Pancreas (tissue), 10 donors: ENCODE measurements around the gene LRBA. TPM values are rescaled to one million over a fixed set of nuclear protein-coding genes. Genes with fewer than 3 reads are reported as not detected.

ENCODE experiments used
- ATAC-seq, 4 donors: fragments of 200-7000 bp; cut with Tn5 transposase; one replicate each; pipeline versions ENCODE4 v1.8.0 to v1.9.1; 2020; ENCODE audit warnings: mild to moderate bottlenecking in 4 of 4, moderate library complexity in 4 of 4
- DNase-seq, 6 donors: peaks; one replicate each; pipeline ENCODE4 v3.0.0-alpha.2; 2020
- FAIRE-seq: peaks from 2 replicates; lab custom pipeline; 2012; peaks lifted over from hg19 to GRCh38; lab: Jason Lieb, UNC
- H3K27ac ChIP-seq, 4 donors: fragments of 200-600 bp; sonication (generic); 1 replicate in 3 of 4; 2 replicates in 1 of 4; pipeline versions ENCODE4 v1.5.0 to v1.8.0; 2020
- H3K27me3 ChIP-seq, 4 donors: fragments of 200-600 bp; one replicate each; pipeline ENCODE4 v1.8.0; 2021
- H3K36me3 ChIP-seq, 3 donors: fragments of 200-600 bp; sonication (generic) in 1 of 3; one replicate each; pipeline versions ENCODE4 v1.5.0 to v1.8.0; 2020 to 2021
- H3K4me1 ChIP-seq, 3 donors: fragments of 200-600 bp; one replicate each; pipeline ENCODE4 v1.8.0; 2021
- H3K4me3 ChIP-seq, 4 donors: fragments of 200-600 bp; sonication (generic) in 2 of 4; one replicate each; pipeline versions ENCODE4 v1.5.0 to v1.8.0; 2020 to 2021
- H3K9me3 ChIP-seq, 4 donors: fragments of 200-600 bp; one replicate each; pipeline ENCODE4 v1.8.0; 2021
- WGBS, 2 donors: extraction: QIAGEN DNeasy Blood & Tissue Kit; methylation state at CpG; one replicate each; pipeline ENCODE4 v1.1.7; 2013; 5-methylcytosine and 5-hydroxymethylcytosine counted together
- intact Hi-C, 3 donors: fragments of 100-400 bp; cut with DNase I; formaldehyde crosslinking; loops; one replicate each; pipeline versions ENCODE4 v1.11.1 to v1.14.2; 2022
- polyA plus RNA-seq, 2 donors: library from polyadenylated mRNA; stranded (reverse); fragments of 200-250 nt; gene quantifications; one replicate each; pipeline ENCODE4 v1.2.3, GENCODE V29; 2013
- total RNA-seq, 6 donors: library from RNA; stranded (reverse); fragmentation: NEBNext Ultra II Directional in 4 of 6; extraction: Animal tissue kit (Norgen Biotek cat#: 25700) in 4 of 6; gene quantifications; one replicate each; pipeline versions ENCODE4 v1.2.1 to v1.2.4, GENCODE V29; 2021 to 2023
- TF ChIP-seq, protein P1 (sequence below), 4 donors: fragments of 200-600 bp; sonication (generic) in 3 of 4; IDR thresholded peaks; one replicate each; pipeline versions ENCODE4 v1.5.0 to v1.8.0; 2021; ENCODE audit warnings: antibody characterized with exemption in 4 of 4
- donor health status: healthy with polysubstance abuse.
- donor health status: DM: no; HTN: no; CAD: no; lungs with moderate emphysema.
- donor health status: DM: no; HTN: no; CAD: no.
- donor health status: control.
- donor health status: control.
- donor health status: Bipolar disorder and iron deficiency.
- donor health status: DM: yes; HTN: yes; CAD: no.
- donor health status: DM: no; HTN: no; CAD: no.
- donor health status: DM: no; HTN: no; CAD: no.
- donor health status: DM: yes; HTN: yes; CAD: no.

LRBA gene
- total and polyA plus RNA-seq, 8 donors, result 6.6 to 35.3 (median 22.3) TPM

DNA sequence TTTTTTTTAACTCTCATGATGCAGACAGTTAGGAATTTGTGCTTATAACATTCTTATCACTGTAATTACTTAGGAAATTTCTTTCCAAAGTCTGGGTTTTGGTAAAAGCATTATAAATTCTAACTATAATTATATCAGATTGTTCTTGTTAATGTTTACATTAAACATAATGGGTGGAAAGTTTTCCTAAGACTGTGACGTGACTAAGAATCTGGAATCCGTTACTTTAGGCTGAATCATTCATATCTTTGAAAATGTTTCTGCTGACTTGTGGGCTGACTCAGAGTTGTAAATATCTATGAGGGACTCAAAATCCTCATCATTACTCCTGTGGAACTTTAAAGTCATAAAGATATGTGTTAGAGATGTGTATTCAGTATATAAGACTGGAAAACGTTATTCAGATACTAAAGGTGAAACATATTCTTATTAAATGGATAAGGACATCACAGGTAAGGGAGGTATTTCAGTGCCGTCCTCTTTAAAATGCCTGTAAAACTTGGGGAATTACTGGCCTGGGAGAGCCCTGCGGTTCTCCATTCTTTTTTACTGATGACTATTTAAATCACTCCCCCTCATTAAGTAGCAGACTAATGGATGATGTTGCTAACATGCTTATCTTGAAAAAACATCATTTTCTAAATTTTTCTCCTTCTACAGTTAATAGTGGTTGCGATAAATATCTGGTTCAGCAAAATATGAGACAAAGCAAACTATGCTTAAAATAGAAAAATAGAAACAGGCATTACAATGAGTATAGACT lies 777.8 kb downstream of the LRBA start:
- TF ChIP-seq, protein P1, sequence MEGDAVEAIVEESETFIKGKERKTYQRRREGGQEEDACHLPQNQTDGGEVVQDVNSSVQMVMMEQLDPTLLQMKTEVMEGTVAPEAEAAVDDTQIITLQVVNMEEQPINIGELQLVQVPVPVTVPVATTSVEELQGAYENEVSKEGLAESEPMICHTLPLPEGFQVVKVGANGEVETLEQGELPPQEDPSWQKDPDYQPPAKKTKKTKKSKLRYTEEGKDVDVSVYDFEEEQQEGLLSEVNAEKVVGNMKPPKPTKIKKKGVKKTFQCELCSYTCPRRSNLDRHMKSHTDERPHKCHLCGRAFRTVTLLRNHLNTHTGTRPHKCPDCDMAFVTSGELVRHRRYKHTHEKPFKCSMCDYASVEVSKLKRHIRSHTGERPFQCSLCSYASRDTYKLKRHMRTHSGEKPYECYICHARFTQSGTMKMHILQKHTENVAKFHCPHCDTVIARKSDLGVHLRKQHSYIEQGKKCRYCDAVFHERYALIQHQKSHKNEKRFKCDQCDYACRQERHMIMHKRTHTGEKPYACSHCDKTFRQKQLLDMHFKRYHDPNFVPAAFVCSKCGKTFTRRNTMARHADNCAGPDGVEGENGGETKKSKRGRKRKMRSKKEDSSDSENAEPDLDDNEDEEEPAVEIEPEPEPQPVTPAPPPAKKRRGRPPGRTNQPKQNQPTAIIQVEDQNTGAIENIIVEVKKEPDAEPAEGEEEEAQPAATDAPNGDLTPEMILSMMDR (IDR thresholded peaks at IDR 0.05), result no peak
- Histone ChIP-seq H3K4me1 (no peaks in the 10 kb centered on the region), H3K36me3 (no peaks in the 10 kb centered on the region), H3K9me3 (no peaks in the 10 kb centered on the region), H3K27ac (no peak overlapping the region), H3K27me3 (no peaks in the 10 kb centered on the region), H3K4me3 (no peak overlapping the region)
- no peak for DNase-seq
- 76 to 82% methylated on average over 6 of the region's 6 CpGs for WGBS, 2 donors
- ATAC-seq, result peak in 2 of 4 donors; percentile 30 to 65
- peak; percentile 92 for FAIRE-seq
- intact Hi-C loops, result loop anchor here in 1 of 3 donors (10.0 kb wide), 1 partner anchor 232 kb away; no protein-coding TSS in a partner anchor

DNA sequence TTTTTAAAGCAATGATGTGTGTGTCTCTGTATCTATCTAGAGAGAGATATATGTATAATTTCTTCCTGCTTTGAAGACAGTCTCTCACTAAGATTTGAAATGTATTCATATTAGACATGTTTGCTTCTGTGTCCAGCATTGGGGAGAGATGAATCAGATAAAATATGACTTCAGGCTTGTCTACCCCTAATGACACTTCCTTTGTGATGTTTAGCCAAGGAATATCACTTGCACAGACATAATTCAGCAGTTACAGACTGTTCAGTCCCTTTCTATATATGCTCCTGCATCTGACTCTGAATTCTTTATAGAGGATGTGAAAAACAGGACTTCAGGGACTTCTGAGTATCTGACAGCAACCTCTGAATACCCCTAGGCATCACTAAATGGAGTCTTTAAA lies 778.5 kb downstream of the LRBA start:
- DNase-seq, result no peak
- Histone ChIP-seq H3K27me3 (no peaks in the 10 kb centered on the region), H3K36me3 (no peaks in the 10 kb centered on the region), H3K4me1 (peaks cover 0 to 6% (median 0%) of the 10 kb centered on the region in 3 donors), H3K4me3 (no peak overlapping the region), H3K9me3 (no peaks in the 10 kb centered on the region), H3K27ac (no peak overlapping the region)
- intact Hi-C loops, result loop anchor here in 1 of 3 donors (10.0 kb wide), 1 partner anchor 232 kb away; no protein-coding TSS in a partner anchor
- TF ChIP-seq, protein P1 (IDR thresholded peaks at IDR 0.05), result no peak
- FAIRE-seq, result no peak
- peak in 1 of 4 donors; percentile 11 for ATAC-seq

DNA sequence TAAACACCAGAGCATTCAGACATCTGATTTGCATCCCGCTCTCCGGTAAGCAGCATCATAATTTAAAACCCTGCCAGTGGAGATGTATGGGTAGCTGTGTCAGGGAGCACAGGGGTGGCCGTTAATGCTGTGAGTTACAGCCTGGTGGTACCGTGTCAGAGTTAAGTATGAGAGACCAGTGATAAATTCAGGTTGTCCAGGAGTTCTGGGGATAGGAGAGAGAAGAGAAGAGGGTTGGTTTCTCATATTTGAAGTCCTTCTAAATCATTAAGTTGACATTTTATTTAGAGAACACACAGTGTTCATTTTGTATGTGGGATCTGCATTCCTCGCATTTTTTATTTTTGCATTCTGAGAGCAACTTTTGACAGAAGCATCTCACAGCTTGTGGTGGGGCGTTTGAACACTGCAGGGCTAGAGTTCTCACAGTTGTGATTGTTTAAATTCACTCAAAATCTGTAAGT lies 779.2 kb downstream of the LRBA start:
- Histone ChIP-seq H3K27me3 (no peaks in the 10 kb centered on the region), H3K27ac (no peak overlapping the region), H3K4me1 (peaks cover 0 to 8% (median 0%) of the 10 kb centered on the region in 3 donors), H3K36me3 (no peaks in the 10 kb centered on the region), H3K9me3 (no peaks in the 10 kb centered on the region), H3K4me3 (no peak overlapping the region)
- TF ChIP-seq, protein P1 (IDR thresholded peaks at IDR 0.05), result no peak
- intact Hi-C loops, result loop anchor here in 1 of 3 donors (10.0 kb wide), 1 partner anchor 231 kb away; no protein-coding TSS in a partner anchor
- 72 to 77% methylated on average over 6 of the region's 6 CpGs for WGBS, 2 donors
- FAIRE-seq (no peak), DNase-seq (no peak), ATAC-seq (no peak)

DNA sequence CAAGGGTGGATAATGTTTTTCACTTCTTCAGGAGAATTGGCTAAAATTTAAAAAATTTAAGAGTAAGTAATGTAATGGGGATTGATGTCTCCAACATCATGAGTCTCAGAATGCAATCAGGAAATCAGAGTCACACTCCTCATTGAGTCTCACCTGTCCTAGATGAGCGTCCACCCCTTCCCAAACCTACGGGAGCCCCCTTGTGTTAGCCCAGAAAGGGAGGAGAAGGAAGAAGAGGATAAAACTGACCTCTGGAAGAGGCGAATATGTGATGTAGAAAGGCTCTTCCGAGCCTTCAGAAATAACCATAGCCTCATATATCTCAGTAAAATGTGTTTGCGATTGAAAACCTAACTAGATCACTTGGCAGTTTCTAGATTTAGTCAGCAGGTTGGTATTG lies 779.8 kb downstream of the LRBA start:
- Histone ChIP-seq H3K36me3 (no peaks in the 10 kb centered on the region), H3K27ac (no peak overlapping the region), H3K9me3 (no peaks in the 10 kb centered on the region), H3K27me3 (no peaks in the 10 kb centered on the region), H3K4me3 (no peak overlapping the region), H3K4me1 (peaks cover 0 to 8% (median 0%) of the 10 kb centered on the region in 3 donors)
- intact Hi-C loops, result loop anchor here in 1 of 3 donors (10.0 kb wide), 1 partner anchor 231 kb away; no protein-coding TSS in a partner anchor
- TF ChIP-seq, protein P1 (IDR thresholded peaks at IDR 0.05), result no peak
- no peak for ATAC-seq
- FAIRE-seq, result no peak
- 93 to 97% methylated on average over 5 of the region's 5 CpGs for WGBS, 2 donors
- DNase-seq, result no peak
